ENCODE results near the gene LIX1. TPM values are rescaled to one million over a fixed set of nuclear protein-coding genes. Genes with fewer than 3 reads are reported as not detected.

Gene LIX1
- total RNA-seq, 2 donors from 2014 or later, result 0.61 TPM; not detected in 1

DNA sequence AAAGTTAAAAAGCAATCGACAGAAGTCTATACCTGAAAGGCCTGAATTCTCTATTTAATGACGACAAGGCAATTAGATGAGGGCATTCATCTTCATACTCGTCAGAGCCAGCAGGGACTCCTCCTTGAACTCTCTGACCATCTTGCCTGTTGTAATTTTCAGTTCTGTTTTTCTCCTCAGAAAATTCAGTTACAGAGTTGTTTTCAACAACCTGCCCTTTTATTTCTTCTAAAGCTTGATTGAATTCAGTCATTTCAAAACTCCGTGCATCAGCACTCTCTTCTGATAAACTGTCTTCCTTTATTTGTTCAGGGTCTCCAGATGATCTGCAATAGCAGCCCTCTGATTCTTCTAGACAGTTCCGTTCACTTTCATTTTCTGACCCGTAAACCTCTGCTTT is 25.0 kb upstream of the LIX1 start:
- H3K4me1 ChIP-seq, result no peaks in the 10 kb centered on the region
- no peak overlapping the region for H3K4me3 ChIP-seq
- no peak overlapping the region for H3K27ac ChIP-seq
- no peaks in the 10 kb centered on the region for H3K9me3 ChIP-seq
- no peaks in the 10 kb centered on the region for H3K27me3 ChIP-seq
- no peak overlapping the region for H3K9ac ChIP-seq (ENCODE audit: low read depth in 2 of 2, low read length in 2 of 2)
- TF ChIP-seq, protein P1, sequence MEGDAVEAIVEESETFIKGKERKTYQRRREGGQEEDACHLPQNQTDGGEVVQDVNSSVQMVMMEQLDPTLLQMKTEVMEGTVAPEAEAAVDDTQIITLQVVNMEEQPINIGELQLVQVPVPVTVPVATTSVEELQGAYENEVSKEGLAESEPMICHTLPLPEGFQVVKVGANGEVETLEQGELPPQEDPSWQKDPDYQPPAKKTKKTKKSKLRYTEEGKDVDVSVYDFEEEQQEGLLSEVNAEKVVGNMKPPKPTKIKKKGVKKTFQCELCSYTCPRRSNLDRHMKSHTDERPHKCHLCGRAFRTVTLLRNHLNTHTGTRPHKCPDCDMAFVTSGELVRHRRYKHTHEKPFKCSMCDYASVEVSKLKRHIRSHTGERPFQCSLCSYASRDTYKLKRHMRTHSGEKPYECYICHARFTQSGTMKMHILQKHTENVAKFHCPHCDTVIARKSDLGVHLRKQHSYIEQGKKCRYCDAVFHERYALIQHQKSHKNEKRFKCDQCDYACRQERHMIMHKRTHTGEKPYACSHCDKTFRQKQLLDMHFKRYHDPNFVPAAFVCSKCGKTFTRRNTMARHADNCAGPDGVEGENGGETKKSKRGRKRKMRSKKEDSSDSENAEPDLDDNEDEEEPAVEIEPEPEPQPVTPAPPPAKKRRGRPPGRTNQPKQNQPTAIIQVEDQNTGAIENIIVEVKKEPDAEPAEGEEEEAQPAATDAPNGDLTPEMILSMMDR (IDR thresholded peaks at IDR 0.05), result no peak
- no peak for DNase-seq
- intact Hi-C loops (cut with DNase I), result loop anchor here (10.0 kb wide), 1 partner anchor 553 kb away; no protein-coding TSS in a partner anchor
- peaks cover 5% of the 10 kb centered on the region for H3K36me3 ChIP-seq

DNA sequence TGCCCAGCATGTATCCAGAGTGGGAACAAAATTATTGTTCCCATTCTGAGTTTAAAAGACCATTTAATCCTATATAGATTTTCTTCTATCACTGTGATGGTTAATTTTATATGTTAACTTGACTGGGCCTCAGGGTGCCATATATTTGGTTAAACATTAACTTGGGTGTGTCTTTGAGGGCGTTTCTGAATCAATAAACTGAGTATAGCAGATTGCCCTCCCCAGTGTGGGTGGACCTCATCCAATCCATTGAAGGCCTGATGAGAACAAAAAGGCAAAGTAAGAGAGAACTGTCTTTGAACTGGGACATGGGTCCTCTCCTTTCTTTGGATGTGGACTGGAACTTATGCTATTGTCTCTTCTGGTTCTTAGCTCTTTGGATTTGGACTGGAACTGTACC is 23.3 kb upstream of the LIX1 start:
- intact Hi-C loops (cut with DNase I), result loop anchor here (10.0 kb wide), 1 partner anchor 551 kb away; no protein-coding TSS in a partner anchor
- Histone ChIP-seq H3K36me3 (no peaks in the 10 kb centered on the region), H3K9ac (ENCODE audit: low read depth in 2 of 2, low read length in 2 of 2) (no peak overlapping the region), H3K27ac (peak overlapping the region; percentile 59), H3K4me1 (no peaks in the 10 kb centered on the region), H3K9me3 (no peaks in the 10 kb centered on the region), H3K4me3 (no peak overlapping the region), H3K27me3 (no peaks in the 10 kb centered on the region)
- TF ChIP-seq, protein P1 (IDR thresholded peaks at IDR 0.05), result no peak
- DNase-seq, result peak; percentile 77

DNA sequence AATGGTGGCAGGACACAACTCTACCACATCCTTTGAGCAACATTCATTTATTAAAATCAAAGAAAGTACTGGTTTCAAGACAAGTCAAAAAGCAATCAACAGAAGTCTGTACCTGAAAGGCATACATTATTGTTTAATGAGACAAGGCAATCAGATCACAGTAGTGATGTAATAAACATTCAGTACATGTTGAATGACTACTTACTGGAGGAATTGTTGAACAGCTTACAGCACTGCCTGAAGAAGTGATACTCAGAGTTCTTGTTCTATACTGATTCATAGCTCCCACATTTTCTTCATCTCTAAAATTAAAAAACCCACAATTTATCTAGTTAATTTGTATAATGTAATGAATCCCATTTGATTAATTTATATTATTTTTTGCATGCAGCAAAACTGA is 22.4 kb upstream of the LIX1 start:
- Histone ChIP-seq H3K27me3 (no peaks in the 10 kb centered on the region), H3K36me3 (no peaks in the 10 kb centered on the region), H3K4me3 (no peak overlapping the region), H3K9me3 (no peaks in the 10 kb centered on the region), H3K9ac (ENCODE audit: low read depth in 2 of 2, low read length in 2 of 2) (no peak overlapping the region), H3K4me1 (no peaks in the 10 kb centered on the region), H3K27ac (peak overlapping the region; percentile 34)
- intact Hi-C loops (cut with DNase I), result loop anchor here (5.0 to 10.0 kb wide), 3 partner anchors 298 to 550 kb away; no protein-coding TSS in a partner anchor
- no peak for DNase-seq
- TF ChIP-seq, protein P1 (IDR thresholded peaks at IDR 0.05), result no peak

DNA sequence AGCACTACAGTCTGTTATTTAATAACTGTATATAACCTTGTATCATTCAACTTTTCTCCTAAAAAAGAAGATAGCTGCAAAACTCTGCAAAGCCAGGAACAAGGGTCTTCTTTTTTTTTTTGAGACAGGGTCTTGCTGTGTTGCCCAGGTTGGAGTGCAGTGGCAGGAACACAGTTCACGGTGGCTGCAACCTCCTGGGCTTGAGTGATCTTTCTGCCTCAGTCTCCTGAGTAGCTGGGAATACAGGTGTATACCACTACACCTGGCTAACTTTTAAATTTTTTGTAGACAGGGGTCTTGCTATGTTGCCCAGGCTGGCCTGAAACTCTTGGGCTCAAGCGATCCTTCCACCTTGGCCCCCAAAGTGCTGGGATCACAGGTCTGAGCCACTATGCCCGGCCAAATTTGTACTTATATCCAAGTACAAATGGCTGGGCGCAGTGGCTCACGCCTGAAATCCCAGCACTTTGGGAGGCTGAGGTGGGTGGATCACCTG is 21.4 kb upstream of the LIX1 start:
- H3K36me3 ChIP-seq, result no peaks in the 10 kb centered on the region
- no peaks in the 10 kb centered on the region for H3K9me3 ChIP-seq
- H3K27me3 ChIP-seq, result no peaks in the 10 kb centered on the region
- no peaks in the 10 kb centered on the region for H3K4me1 ChIP-seq
- H3K27ac ChIP-seq, result no peak overlapping the region
- DNase-seq, result no peak
- no peak overlapping the region for H3K9ac ChIP-seq (ENCODE audit: low read depth in 2 of 2, low read length in 2 of 2)
- intact Hi-C loops (cut with DNase I), result loop anchor here (5.0 to 10.0 kb wide), 3 partner anchors 297 to 549 kb away; no protein-coding TSS in a partner anchor
- H3K4me3 ChIP-seq, result no peak overlapping the region
- TF ChIP-seq, protein P1 (IDR thresholded peaks at IDR 0.05), result no peak

DNA sequence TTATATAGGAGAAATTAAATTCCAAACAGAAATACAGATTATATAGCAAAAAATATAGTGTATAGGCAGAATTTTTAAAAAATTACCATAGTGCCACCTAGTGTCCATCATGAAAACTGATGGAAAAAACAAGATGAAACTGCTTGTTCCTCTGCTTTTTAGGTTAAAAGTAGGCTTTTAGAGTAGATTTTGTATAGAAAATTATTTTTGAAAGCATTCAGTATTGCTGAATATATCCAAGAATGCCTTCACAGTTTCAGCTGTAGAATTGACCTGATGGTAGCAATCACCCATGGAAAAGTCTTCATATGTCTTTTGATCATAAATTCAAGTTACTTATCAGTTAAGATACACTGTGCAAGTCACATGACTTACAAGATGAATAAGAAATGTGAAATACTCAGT is 21.0 kb upstream of the LIX1 start:
- Histone ChIP-seq H3K27ac (no peak overlapping the region), H3K9me3 (no peaks in the 10 kb centered on the region), H3K4me1 (no peaks in the 10 kb centered on the region), H3K27me3 (no peaks in the 10 kb centered on the region), H3K9ac (ENCODE audit: low read depth in 2 of 2, low read length in 2 of 2) (no peak overlapping the region), H3K4me3 (no peak overlapping the region), H3K36me3 (no peaks in the 10 kb centered on the region)
- intact Hi-C loops (cut with DNase I), result loop anchor here (5.0 to 10.0 kb wide), 3 partner anchors 296 to 549 kb away; no protein-coding TSS in a partner anchor
- TF ChIP-seq, protein P1 (IDR thresholded peaks at IDR 0.05), result peak; percentile 67
- DNase-seq, result no peak

All from colonic mucosa (tissue), 4 donors.